ENCODE measurements around the gene RNF130. TPM values are rescaled to one million over a fixed set of nuclear protein-coding genes. Genes with fewer than 3 reads are reported as not detected.
"Not testable (repeated sequence)": the region's sequence is repeated elsewhere in the genome, so short reads cannot be mapped to it uniquely, and the experiment has no call there.

Gene RNF130
- total RNA-seq, 1 experiment from 2014 or later = 31.8 TPM

GRCh38 chr5:179963375-179963774 is 108.2 kb downstream of the RNF130 start:
- DNase-seq (ENCODE audit: unreplicated experiment) = no peak
- intact Hi-C loops (cut with micrococcal nuclease) = no loop called here
- no peak overlapping the region for H3K27ac Mint-ChIP-seq (ENCODE audit: low read depth, unreplicated experiment)
- no peak for TF ChIP-seq CTCF (IDR thresholded peaks at IDR 0.05; ENCODE audit: unreplicated experiment)
- peaks cover 37% of the 10 kb centered on the region for H3K36me3 Mint-ChIP-seq (ENCODE audit: insufficient read depth, unreplicated experiment)
- BruUV-seq (replicated peaks) = no TSS peak
- H3K4me1 Mint-ChIP-seq (ENCODE audit: insufficient read depth, unreplicated experiment) = no peaks in the 10 kb centered on the region
- no peak overlapping the region for H3K4me3 Mint-ChIP-seq (ENCODE audit: unreplicated experiment)
- no peaks in the 10 kb centered on the region for H3K27me3 Mint-ChIP-seq (ENCODE audit: insufficient read depth, unreplicated experiment)
- ChIA-PET CTCF (interaction anchor here (0.6 kb wide), 1 partner anchor 1196 kb away, joined by 3 read pairs; no protein-coding TSS in a partner anchor), POLR2A (no interaction called here)
- H3K9me3 Mint-ChIP-seq (ENCODE audit: unreplicated experiment) = no peaks in the 10 kb centered on the region

- H3K4me1 Mint-ChIP-seq (ENCODE audit: insufficient read depth, unreplicated experiment) = no peaks in the 10 kb centered on the region
- TF ChIP-seq CTCF (IDR thresholded peaks at IDR 0.05; ENCODE audit: unreplicated experiment) = no peak
- no peak overlapping the region for H3K4me3 Mint-ChIP-seq (ENCODE audit: unreplicated experiment)
- H3K9me3 Mint-ChIP-seq (ENCODE audit: unreplicated experiment) = no peaks in the 10 kb centered on the region
- ChIA-PET POLR2A (no interaction called here), CTCF (interaction anchor here (0.6 to 1.6 kb wide), 2 partner anchors 34 to 53 kb away, joined by 3 read pairs; no protein-coding TSS in a partner anchor)
- intact Hi-C loops (cut with micrococcal nuclease) = no loop called here
- H3K27me3 Mint-ChIP-seq (ENCODE audit: insufficient read depth, unreplicated experiment) = no peaks in the 10 kb centered on the region
- DNase-seq (ENCODE audit: unreplicated experiment) = no peak
- peaks cover 31% of the 10 kb centered on the region for H3K36me3 Mint-ChIP-seq (ENCODE audit: insufficient read depth, unreplicated experiment)
- H3K27ac Mint-ChIP-seq (ENCODE audit: low read depth, unreplicated experiment) = no peak overlapping the region
- no TSS peak for BruUV-seq (replicated peaks)
These were observed 111.2 kb downstream of the RNF130 start for GRCh38 chr5:179960204-179960831.

GRCh38 chr5:179959641-179960040 is 111.9 kb downstream of the RNF130 start:
- no peak overlapping the region for H3K27ac Mint-ChIP-seq (ENCODE audit: low read depth, unreplicated experiment)
- no peaks in the 10 kb centered on the region for H3K27me3 Mint-ChIP-seq (ENCODE audit: insufficient read depth, unreplicated experiment)
- DNase-seq (ENCODE audit: unreplicated experiment) = no peak
- intact Hi-C loops (cut with micrococcal nuclease) = no loop called here
- no peaks in the 10 kb centered on the region for H3K4me1 Mint-ChIP-seq (ENCODE audit: insufficient read depth, unreplicated experiment)
- peaks cover 31% of the 10 kb centered on the region for H3K36me3 Mint-ChIP-seq (ENCODE audit: insufficient read depth, unreplicated experiment)
- BruUV-seq (replicated peaks) = no TSS peak
- TF ChIP-seq CTCF (IDR thresholded peaks at IDR 0.05; ENCODE audit: unreplicated experiment) = no peak
- H3K9me3 Mint-ChIP-seq (ENCODE audit: unreplicated experiment) = no peaks in the 10 kb centered on the region
- no peak overlapping the region for H3K4me3 Mint-ChIP-seq (ENCODE audit: unreplicated experiment)
- CTCF ChIA-PET = interaction anchor here (0.6 to 1.6 kb wide), 2 partner anchors 33 to 53 kb away, joined by 3 read pairs; no protein-coding TSS in a partner anchor
- POLR2A ChIA-PET = interaction anchor here (0.8 kb wide), 1 partner anchor 111 kb away, joined by 3 read pairs; no protein-coding TSS in a partner anchor

- intact Hi-C loops (cut with micrococcal nuclease); BruUV-seq (replicated peaks); H3K4me3 Mint-ChIP-seq (ENCODE audit: unreplicated experiment); H3K9me3 Mint-ChIP-seq (ENCODE audit: unreplicated experiment); H3K4me1 Mint-ChIP-seq (ENCODE audit: insufficient read depth, unreplicated experiment); DNase-seq (ENCODE audit: unreplicated experiment); H3K27me3 Mint-ChIP-seq (ENCODE audit: insufficient read depth, unreplicated experiment); H3K27ac Mint-ChIP-seq (ENCODE audit: low read depth, unreplicated experiment): not testable (repeated sequence)
- POLR2A ChIA-PET = interaction anchor here (0.8 kb wide), 1 partner anchor 112 kb away, joined by 3 read pairs; no protein-coding TSS in a partner anchor
- CTCF ChIA-PET = interaction anchor here (1.6 kb wide), 1 partner anchor 52 kb away, joined by 3 read pairs; no protein-coding TSS in a partner anchor
- peaks cover 31% of the 10 kb centered on the region for H3K36me3 Mint-ChIP-seq (ENCODE audit: insufficient read depth, unreplicated experiment)
These were observed 112.4 kb downstream of the RNF130 start for GRCh38 chr5:179959118-179959517.

Measured in MCF 10A (cell line).